Activated CD8-positive, alpha-beta memory T cell treated with anti-CD3 and anti-CD28 coated beads for 48 hours (primary cell): ENCODE results near the gene KLHL6.
"Not testable (repeated sequence)": the region's sequence is repeated elsewhere in the genome, so short reads cannot be mapped to it uniquely, and the experiment has no call there.

Experiments used
- DNase-seq, 3 experiments: peaks; one replicate each; pipeline ENCODE4 v3.0.0-alpha.2; 2020; ENCODE audit warnings: low read depth in 2 of 3, low spot score in 2 of 3

The KLHL6 gene

GRCh38 chr3:183533412-183534132 is 21.9 kb downstream of the KLHL6 start:
- no peak for DNase-seq

- no peak for DNase-seq
Measured at GRCh38 chr3:183532620-183533411, 22.7 kb downstream of the KLHL6 start.

DNA sequence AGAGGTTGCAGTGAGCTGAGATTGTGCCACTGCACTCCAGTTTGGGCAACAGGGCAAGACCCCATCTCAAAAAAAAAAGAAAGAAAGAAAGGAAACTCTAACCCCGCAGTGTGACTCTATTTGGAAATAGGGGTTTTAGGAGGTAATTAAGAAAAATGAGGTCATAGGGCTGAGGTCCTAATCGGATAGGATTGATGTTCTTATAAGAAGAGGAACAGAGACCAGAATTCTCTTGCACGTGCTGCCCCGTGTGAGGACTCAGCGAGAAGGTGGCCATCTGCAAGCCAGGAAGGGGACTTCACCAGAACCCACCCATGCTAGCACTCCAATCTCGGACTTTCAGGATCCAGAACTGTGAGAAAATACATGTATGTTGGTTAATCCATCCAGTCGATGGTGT is 25.8 kb downstream of the KLHL6 start:
- DNase-seq = no peak

- DNase-seq = no peak
Measured at GRCh38 chr3:183529185-183529584, 26.3 kb downstream of the KLHL6 start.

DNA sequence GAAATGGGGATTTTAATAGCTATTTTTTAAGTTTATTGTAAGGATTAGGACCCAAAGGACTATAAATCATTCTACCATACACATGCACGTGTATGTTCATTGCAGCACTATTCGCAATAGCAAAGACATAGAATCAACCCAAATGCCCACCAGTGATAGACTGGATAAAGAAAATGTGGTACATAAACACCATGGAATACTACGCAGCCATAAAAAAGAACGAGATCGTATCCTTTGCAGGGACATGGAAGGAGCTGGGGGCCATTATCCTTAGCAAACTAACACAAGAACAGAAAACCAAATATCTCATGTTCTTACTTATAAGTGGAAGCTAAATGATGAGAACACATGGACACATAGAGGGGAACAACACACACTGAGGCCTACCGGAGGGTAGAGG is 26.7 kb downstream of the KLHL6 start:
- DNase-seq = not testable (repeated sequence)

DNA sequence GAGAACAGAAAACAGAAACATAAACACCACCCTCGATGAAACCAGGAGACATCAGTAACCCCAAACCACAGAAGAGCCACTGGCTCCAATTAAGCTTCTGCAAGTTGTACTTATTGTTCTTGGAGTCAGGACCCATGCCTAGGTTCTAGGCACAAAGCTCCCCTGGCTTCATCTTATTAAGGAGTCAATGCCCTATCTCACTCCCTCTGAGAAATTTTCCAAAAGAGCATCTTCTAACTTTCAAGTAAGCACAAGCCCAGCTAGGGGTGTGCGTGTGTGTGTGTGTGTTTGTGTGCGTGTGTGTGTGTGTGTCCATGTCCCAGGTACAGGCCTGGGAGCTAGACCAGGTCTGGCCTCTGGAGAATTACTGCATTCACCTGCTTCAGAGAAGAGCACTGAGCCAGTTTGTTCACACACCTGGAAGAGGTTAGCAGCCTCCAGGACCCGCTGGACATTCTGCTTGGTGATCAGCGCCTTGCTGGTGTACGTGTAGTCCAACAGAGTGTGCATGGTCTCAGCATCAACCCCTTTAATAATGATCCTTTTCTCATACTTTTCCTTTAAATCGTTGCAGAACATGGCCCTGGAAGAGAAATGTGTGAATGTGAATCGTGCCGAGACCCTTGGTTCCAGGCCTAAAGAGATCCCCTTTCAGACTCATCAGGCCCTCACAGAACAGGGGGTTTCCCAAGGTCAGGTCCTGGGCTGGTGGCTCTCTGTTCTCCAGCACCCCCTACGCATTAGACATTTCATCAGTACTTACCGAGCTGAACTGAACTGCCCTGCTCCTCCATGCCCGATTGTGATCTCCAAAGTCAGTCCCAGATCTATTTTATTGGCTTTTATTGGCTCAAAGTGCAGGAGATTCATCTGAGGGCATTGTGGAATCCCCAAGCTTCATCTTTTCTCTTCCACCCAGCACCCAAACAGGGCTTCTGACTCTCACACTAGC is 27.8 kb downstream of the KLHL6 start:
- DNase-seq = no peak

- no peak for DNase-seq
Measured at GRCh38 chr3:183526838-183527427, 28.6 kb downstream of the KLHL6 start.

- no peak for DNase-seq
Measured at GRCh38 chr3:183524476-183524875, 31.0 kb downstream of the KLHL6 start.

- DNase-seq = not testable (repeated sequence)
Measured at GRCh38 chr3:183520741-183521556, 34.6 kb downstream of the KLHL6 start.

DNA sequence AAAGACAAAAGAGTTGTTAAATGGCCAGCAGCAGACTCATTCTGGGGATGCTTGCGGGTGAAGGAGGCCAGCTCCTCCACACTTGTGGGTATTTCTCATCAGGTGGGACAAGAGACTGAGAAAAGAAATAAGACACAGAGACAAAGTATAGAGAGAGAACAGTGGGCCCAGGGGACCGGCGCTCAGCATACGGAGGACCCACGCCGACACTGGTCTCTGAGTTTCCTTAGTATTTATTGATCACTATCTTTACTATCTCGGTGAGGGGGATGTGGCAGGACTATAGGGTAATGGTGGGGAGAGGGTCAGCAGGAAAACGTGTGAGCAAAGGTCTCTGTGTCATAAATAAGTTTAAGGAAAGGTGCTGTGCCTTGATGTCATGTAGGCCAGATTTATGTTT is 35.2 kb downstream of the KLHL6 start:
- not testable (repeated sequence) for DNase-seq

DNA sequence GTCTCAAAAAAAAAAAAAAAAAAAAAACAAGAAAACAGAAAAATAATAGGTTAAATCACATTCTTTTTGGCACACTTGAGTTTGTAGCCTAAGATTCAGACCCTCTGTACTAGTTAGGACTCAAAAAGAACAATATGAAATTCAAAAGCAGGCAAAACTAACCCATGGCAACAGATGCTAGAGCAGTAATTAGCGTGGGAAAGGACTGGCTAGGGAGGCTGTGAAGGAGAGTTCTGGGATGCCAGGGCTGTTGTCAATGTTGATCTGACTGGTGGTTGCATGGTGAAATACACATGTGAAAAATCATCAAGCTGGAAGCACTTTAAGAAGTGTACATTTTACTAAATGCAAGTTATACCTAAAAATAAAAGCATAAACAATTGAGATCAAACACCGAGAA is 35.6 kb downstream of the KLHL6 start:
- no peak for DNase-seq

GRCh38 chr3:183518491-183519251 is 36.8 kb downstream of the KLHL6 start:
- no peak for DNase-seq

GRCh38 chr3:183517607-183518006 is 37.9 kb downstream of the KLHL6 start:
- no peak for DNase-seq

DNA sequence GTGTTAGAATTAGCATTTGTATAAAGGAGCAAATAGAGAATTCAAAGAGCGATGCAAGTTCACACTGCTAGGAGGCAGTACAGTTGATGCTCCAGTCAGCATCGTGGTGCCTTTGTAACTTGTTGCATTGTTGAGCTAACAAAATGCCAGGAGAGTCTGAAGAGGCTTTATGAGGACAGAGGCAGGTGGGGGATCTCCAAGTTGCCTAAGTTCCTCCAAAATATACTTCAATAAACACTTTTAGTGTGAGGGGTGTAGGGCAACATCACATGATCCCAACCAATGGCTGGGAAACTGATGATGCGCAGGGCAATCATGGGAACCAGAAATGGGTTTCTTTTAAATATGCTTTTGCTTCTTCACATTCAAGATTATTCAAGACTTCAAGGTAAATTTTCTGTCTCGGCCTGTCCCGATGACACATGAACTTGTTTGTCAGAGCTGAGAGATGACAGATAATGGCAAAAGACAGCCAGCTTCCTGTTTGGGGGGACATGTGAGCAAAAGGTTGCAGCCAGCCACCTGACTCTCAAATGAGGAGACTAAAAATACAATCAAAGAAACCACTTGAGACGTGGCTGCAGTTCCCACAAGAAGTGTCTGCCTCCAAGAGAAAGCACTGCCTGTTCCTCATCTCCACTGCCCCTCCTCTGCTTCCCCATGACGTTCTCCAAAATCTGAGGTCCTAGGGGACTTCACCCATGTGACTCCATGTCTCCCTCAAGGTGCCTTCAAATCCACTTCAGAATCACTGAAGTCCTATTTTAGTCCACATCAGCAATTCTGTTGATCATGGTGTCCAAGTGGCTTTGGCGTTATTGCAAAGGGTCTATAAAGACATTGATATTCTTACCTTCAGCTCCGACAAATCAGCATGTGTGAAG is 39.3 kb downstream of the KLHL6 start:
- DNase-seq = peak in 1 of 3 experiments; percentile 3

GRCh38 chr3:183514021-183514420 is 41.5 kb downstream of the KLHL6 start:
- no peak for DNase-seq

DNA sequence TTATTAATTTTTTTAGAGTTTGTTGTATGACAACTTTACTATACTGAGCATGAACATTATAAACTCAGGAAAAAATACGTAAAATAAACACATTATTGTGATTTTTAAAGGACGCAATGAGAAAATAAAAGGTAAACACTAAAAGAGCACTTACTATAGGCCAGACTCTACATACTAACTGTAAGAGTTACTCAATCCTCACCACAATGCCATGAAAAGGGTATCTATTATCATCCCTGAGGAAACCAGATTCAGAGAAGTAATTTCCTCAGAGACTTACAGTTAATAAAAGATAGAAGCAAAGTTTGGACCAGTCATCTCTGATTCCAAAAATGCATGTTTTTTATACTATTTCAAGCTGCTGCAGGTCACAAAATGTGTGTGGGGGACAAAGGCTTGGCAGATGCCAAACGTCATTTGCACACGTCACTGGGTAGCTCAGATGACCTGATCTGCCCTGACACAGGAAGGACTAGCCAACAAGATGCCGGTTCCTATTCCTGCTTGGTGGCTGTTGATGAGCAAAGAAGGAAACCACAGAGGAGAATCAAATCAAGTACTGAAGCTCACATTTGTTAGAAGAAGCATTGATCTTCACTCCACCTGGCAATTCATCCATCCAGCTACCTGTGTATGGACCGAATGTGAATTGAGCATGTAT is 42.3 kb downstream of the KLHL6 start:
- DNase-seq = no peak

DNA sequence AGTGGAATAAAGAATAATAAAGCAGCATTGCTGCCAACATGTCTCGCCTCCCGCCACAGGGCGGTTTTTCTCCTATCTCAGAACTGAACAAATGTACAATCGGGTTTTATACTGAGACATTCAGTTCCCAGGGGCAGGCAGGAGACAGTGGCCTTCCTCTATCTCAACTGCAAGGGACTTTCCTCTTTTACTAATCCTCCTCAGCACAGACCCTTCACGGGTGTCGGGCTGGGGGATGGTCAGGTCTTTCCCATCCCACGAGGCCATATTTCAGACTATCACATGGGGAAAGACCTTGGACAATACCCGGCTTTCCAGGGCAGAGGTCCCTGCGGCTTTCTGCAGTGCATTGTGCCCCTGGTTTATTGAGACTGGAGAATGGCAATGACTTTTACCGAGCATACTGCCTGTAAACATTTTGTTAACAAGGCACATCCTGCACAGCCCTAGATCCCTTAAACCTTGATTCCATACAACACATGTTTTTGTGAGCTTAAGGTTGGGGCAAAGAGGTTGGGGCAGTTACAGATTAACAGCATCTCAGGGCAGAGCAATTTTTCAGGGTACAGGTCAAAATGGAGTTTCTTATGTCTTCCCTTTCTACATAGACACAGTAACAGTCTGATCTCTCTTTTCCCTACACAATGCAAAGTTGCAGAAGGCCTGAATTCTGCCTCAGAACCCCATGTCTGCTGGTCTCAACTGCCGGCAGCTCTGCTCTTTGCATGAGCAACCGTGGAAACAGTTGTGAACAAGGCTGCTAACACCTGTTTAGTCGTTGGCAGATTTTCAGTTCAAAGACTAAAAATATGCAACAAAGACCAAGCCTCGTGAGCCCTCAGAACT is 44.0 kb downstream of the KLHL6 start:
- DNase-seq = not testable (repeated sequence)
